ENCODE measurements around the gene KDM3A. TPM values are rescaled to one million over a fixed set of nuclear protein-coding genes. Genes with fewer than 3 reads are reported as not detected.

Gene KDM3A
- total and polyA plus RNA-seq, 2 of the 8 experiments (the other 6 are each of a cell fraction or from before 2014, with no cell fraction given): 15.8 to 29.2 TPM

GRCh38 chr2:86541334-86541733 lies 100.2 kb downstream of the KDM3A start:
- Histone ChIP-seq H3K23me2 (ENCODE audit: low read depth, low read length) (no peaks in the 10 kb centered on the region), H2BK5ac (ENCODE audit: low read depth, low read length) (no peak overlapping the region), H3K4me3 (ENCODE audit: extremely low read depth in 1 of 4, insufficient read depth in 2 of 4, low read depth in 3 of 4, low read length in 4 of 4) (no peak overlapping the region), H3K9ac (replicated peaks in 1 of 4; ENCODE audit: extremely low read depth in 1 of 4, low read depth in 3 of 4, low read length in 3 of 4) (no peak overlapping the region), H4K20me1 (replicated peaks in 1 of 2; ENCODE audit: control insufficient read depth in 1 of 2, insufficient read depth in 2 of 2, low read length in 2 of 2) (no peaks in the 10 kb centered on the region), H2BK20ac (ENCODE audit: low read length) (no peak overlapping the region), H3K23ac (ENCODE audit: insufficient read length) (no peak overlapping the region), H4K91ac (replicated peaks; ENCODE audit: insufficient read length, low read length) (no peak overlapping the region), H3K18ac (ENCODE audit: extremely low read depth, low read length) (no peak overlapping the region), H2BK12ac (ENCODE audit: low read depth, low read length) (no peak overlapping the region), H3K56ac (replicated peaks; ENCODE audit: insufficient read length, low read depth, low read length) (no peak overlapping the region), H3K9me3 (ENCODE audit: insufficient read depth in 2 of 2, low read depth in 1 of 2, low read length in 1 of 2) (peaks cover 8 to 16% of the 10 kb centered on the region in 2 experiments; a peak in 2 of 4 replicates), H2BK15ac (ENCODE audit: low read length) (no peak overlapping the region), H3K27me3 (replicated peaks in 1 of 4; ENCODE audit: control insufficient read depth in 3 of 4, extremely low read depth in 1 of 4, insufficient read depth in 3 of 4, low read length in 3 of 4) (no peaks in the 10 kb centered on the region), H2AK5ac (ENCODE audit: low read depth, low read length) (no peak overlapping the region), H4K5ac (ENCODE audit: insufficient read length, low read depth, low read length) (no peak overlapping the region), H2BK120ac (replicated peaks; ENCODE audit: low read depth, low read length) (no peak overlapping the region), H4K8ac (ENCODE audit: extremely low read depth, insufficient read depth, low read length) (no peak overlapping the region), H3K79me2 (ENCODE audit: control insufficient read depth in 1 of 2, insufficient read depth in 2 of 2, low read length in 2 of 2) (no peaks in the 10 kb centered on the region), H3K79me1 (ENCODE audit: low read depth, low read length) (no peaks in the 10 kb centered on the region), H3K36me3 (ENCODE audit: control insufficient read depth in 2 of 4, insufficient read depth in 4 of 4, low read length in 3 of 4) (peaks cover 0 to 14% (median 0%) of the 10 kb centered on the region in 4 experiments; a peak in 2 of 8 replicates), H3K27ac (ENCODE audit: low read depth, low read length) (no peak overlapping the region), H2AFZ (ENCODE audit: low read length) (no peak overlapping the region), H3K14ac (ENCODE audit: insufficient read length) (no peak overlapping the region), H3K4me1 (replicated peaks in 1 of 4; ENCODE audit: control insufficient read depth in 3 of 4, insufficient read depth in 4 of 4, low read length in 3 of 4) (no peaks in the 10 kb centered on the region), H3K4me2 (ENCODE audit: insufficient read depth in 1 of 2, low read depth in 2 of 2, low read length in 2 of 2) (no peak overlapping the region), H3K4ac (replicated peaks; ENCODE audit: insufficient read length, low read depth, low read length) (no peak overlapping the region)
- ChIA-PET CTCF (ENCODE audit: partially characterized antibody) (no interaction called here), POLR2A (ENCODE audit: partially characterized antibody) (no interaction called here)
- FAIRE-seq: no peak
- no peak for DNase-seq (ENCODE audit: low read depth in 1 of 2, low spot score in 2 of 2)
- 85% methylated on average over 2 of the region's 2 CpGs; no CpG with 5 or more reads in 1 of the 2 experiments for WGBS, 2 experiments (ENCODE audit: extremely low coverage in 1 of 2, insufficient coverage in 1 of 2, insufficient read length in 1 of 2, insufficient replicate concordance in 2 of 2, low coverage in 1 of 2, low lambda C conversion rate in 2 of 2, missing lambda C conversion rate in 1 of 2)
- TF ChIP-seq SP4 (IDR thresholded peaks at IDR 0.05; ENCODE audit: low read length) (no peak), KDM1A (IDR thresholded peaks at IDR 0.05; ENCODE audit: borderline replicate concordance, low read length) (no peak), CHD1 (IDR thresholded peaks at IDR 0.05; ENCODE audit: low read depth, low read length) (no peak), RXRA (IDR thresholded peaks at IDR 0.05; ENCODE audit: insufficient read depth, low read depth, low read length) (no peak), KDM4A (IDR thresholded peaks at IDR 0.05; ENCODE audit: low read depth, low read length, severe bottlenecking) (no peak), KDM5A (IDR thresholded peaks at IDR 0.05; ENCODE audit: low read length) (no peak), TEAD4 (IDR thresholded peaks at IDR 0.05; ENCODE audit: low read depth, low read length) (no peak), JUN (IDR thresholded peaks at IDR 0.05; ENCODE audit: low read depth, low read length) (no peak), NRF1 (IDR thresholded peaks at IDR 0.05; ENCODE audit: low read depth, low read length) (no peak), ZNF274 (IDR thresholded peaks at IDR 0.05; ENCODE audit: borderline replicate concordance, extremely low read depth, low read length) (no peak), SUZ12 (IDR thresholded peaks at IDR 0.05; ENCODE audit: low read length) (no peak), GABPA (IDR thresholded peaks at IDR 0.05; ENCODE audit: borderline replicate concordance, insufficient read depth, low read length) (no peak), POU5F1 (IDR thresholded peaks at IDR 0.05; ENCODE audit: low read depth, low read length) (no peak), TAF1 (IDR thresholded peaks at IDR 0.05; ENCODE audit: low read depth, low read length) (no peak), EGR1 (IDR thresholded peaks at IDR 0.05; ENCODE audit: borderline replicate concordance, low read depth, low read length) (no peak)
